ENCODE results near the gene SMTNL2.
A peak's percentile ranks its signal among the peaks of the same experiment; 100 is the strongest.

Gene SMTNL2

DNA sequence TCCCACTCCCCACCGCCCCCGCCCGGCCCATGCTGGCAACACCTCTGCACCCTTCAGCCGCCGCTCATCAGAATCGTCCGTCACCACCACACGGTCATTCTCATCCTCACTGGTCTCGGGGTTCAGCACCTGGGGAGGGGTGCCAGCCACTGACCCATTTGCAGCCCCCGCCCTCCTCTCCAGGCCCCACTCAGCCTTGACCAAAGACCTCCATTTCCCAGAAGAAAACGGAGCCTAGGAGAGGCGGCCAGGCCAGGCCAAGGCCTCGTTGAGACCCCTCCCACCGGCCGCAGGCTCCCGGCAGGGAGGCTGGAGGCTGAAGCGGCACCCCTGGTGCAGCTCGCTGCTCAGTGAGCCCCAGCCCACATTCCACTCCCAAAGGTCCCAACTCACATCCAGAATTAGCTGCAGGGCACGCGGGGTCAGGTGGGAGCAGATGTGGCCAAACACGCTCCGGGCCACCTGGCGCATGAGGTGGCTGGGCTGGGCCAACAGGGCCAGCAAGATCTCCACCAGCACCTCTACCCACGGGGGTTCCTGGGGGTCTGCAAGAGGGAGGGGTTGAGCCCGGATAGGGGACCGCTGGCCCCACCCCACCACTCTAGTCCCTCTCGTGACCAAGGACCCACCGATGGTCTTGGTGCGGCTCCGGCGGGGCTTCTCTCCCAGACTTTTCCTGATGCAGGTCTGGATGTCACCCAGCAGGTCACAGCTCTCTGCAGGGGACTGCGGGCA is 38.9 kb upstream of the SMTNL2 start:
- DNase-seq: no peak

DNA sequence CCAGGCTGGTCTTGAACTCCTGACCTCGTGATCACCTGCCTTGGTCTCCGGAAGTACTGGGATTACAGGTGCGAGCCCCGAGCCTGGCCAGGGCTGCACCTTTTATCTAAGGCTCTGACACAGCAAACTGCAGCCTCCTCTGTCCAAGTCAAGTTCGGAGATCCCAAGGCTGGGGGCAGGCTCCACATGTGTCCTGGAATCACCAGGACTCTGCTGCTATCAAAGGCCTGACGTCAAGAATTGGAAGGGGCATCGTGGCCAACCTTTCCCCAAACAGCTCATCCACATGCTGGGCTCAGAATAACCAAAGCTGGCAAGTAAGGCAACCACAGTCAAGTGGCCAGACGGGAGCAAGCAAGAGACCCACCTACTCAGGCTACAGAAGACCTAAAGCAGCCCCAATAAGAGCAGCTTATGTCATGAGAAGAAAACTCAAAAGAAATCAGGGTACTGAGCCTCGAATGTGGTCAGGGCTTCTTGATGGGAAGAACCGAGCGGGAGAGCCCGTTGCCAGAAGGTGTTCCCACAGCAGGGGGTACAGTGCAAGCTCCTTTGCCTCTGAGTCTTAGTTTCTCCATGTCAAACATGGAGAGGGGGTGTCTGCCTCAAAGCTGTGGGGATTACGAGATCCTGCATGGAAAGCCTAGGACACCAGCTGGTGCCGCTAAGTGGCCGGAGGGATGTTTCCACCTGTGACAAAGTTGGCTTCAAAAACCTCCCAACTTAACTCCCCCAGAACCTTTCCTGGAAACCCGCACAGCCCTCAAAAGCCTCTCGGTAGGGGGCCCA is 37.0 kb upstream of the SMTNL2 start:
- DNase-seq: no peak

DNA sequence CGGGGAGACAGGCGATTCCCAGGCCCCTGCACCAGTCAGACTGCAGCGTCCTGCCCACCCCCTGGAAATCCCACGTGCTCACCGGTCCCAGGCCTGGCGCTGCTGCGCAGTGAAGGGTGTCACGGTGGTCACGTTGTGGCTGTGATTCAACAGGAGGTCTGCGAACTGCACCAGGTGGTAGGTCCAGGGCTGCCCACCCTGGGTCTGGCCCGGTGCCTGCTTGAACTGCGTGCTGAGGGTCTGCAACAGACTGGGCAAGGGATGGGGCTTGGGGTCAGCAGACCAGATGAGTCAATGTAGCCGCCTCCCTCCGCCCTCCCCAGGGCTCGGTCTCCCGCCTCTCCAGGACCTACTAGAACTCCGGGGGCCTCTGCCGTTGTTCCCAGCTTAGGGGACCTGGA is 36.3 kb upstream of the SMTNL2 start:
- DNase-seq: no peak

DNA sequence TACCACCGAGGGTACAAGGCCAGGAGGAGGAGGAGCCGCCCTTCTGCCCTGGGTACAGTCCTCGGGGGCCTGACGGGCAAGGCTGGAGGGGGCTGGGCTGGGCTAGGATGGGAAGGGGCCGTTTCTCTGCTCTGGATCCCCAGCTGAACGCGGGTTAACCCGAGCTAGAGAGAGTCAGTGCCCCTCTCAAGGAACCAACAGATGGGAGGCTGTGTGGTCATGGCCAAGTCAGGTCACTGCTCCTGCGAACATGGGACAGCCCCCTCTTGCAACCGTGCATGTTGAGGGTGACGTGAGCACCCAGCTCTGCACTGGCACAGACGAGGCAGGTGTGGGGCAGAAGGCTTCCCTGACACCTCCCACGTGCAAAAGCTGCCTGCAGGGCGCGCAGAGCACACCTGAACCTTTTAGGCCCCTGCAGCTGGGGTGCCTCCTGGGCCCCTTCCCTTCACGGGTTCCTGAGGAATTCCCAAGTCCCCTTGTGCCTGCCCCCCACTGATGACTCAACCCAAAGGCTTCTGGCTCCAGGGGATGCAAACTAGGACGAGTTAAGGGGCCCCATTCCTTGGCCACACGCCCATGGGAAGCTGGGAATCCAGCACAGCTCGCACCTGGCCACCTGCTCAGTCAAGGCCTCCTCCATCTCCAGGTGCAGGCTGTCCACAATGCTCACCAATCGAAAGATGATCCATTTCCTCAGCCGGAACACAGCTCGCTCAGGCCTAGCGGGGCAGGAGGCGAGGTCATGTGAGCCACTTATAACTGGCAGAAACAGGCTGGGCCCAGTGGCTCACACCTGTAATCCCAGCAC is 35.4 kb upstream of the SMTNL2 start:
- no peak for DNase-seq

DNA sequence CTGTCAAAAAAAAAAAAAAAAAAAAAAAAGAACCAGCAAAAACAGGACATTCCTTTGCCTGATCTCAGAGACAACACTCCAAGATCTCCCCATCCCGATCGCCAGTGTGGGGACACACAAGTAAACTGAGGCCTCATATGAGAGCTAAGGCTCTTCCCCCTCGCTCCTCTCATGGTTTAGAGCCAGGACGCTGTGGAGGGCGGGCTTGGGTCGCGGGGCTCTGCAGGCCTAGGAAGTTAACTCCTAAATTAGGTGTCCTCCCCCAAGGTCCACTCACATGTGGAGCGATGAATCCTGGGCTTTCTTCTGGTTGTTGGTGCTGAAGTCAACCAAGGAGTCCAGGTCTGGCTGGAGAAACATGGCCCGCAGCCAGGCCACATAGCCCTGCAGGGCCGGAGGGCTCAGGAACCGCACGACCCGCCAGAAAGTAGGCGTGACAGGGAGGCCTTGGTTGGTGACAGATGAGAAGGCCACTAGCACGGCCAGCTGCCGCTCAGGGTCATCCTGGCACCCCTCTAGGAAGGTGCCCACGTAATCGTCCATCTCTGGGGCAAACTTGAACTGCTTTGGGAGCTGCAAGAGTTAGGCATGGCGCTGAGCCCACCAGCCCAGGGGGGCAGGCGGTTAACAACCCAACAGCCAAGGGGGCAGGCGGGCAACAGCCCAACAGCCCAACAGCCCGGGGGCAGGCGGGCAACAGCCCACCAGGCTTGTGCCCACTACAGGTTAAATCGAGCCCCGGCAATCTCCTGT is 34.4 kb upstream of the SMTNL2 start:
- DNase-seq: no peak

DNA sequence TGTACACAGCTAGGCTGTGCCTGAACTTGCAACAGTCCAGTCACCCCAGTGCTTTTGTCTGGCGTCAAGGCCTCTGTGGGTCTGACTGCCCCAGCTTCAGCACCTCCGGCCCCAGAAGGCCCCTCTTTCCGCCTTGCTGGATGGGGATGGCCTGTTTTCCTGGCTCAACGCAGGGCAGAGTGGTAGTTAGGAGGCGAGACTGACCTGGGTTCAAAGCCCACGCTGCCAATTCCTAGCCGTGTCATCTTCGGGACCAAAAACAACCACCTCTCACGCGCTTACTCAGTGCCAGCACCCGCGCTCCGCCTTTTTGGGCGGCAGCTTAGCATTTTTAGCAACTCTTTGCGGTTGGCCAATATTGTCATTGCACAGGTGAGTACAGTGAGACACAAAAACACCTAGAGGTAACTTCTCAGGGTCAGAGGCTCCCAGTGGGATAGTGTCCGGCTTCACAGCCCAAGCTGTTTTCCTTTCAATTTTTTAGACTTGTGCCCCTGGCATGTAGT is 33.7 kb upstream of the SMTNL2 start:
- no peak for DNase-seq

DNA sequence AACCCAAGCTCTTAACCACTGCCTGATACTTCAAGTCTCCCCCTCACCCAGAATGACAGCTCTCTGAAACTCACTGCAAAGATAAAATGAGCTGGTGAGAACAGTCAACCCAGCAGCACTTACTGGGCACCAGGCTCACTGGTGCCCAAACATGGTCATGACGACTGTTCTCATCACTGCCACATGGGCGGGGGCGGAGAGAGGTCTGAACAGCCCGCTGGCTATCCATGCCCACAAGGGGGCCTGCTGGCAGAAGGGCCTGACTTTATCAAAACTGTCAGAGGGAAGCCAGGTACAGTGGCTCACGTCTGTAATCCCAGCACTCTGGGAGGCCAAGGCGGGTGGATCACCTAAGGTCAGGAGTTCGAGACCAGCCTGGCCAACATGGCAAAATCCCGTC is 33.2 kb upstream of the SMTNL2 start:
- no peak for DNase-seq

DNA sequence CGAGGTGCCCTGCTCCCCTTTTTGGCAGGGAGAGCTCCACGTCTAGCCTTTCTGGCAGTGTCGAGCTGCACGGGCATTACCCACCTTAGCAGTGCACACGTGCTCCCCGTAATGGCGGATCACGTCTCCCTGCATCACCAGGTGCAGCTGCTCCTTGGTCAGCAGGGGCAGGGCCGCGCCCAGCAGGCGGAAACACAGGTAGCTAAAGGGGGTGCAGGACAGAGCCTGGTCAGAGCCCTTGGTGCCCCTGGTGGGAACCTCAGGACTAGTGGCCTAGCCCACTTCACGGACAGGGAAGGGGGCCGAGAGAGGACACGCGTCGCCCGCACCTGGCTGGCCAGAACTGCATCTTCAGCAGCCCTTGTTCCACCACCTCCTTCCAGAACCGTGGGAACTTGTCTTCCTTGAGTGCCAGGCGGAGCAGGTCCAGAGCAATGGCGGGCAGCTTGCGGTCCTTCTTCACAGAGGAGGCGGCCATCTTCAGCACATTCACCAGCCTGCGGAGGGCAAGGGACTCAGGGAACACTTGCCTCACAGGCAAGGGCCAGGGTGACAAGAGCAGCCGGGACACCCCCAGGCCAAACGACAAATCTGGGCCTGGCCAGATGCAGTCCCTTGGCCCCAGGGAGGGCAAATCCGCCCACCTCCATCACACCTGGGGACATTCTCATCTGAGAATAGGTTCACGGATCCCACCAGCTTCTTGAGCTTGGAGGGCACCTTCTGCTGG is 32.4 kb upstream of the SMTNL2 start:
- DNase-seq: no peak

DNA sequence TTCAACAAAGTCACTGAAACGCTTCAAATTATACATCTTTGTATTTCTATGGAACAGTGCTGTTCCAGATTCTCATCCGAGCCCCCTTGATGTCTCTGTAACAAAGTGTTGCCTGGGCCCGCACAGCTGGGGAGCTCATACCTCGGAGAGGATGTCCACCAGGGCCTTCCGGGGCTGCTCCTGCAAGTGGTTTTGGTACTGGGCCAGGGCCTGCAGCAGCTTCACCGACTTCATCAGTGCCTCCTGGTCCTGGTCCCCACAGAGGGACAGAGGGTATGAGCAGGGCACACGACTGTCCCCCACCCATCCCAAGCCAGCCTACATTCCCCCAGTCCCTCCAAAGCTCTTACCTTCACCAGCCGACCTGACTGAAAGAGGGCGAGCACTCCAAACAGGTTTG is 30.7 kb upstream of the SMTNL2 start:
- no peak for DNase-seq

DNA sequence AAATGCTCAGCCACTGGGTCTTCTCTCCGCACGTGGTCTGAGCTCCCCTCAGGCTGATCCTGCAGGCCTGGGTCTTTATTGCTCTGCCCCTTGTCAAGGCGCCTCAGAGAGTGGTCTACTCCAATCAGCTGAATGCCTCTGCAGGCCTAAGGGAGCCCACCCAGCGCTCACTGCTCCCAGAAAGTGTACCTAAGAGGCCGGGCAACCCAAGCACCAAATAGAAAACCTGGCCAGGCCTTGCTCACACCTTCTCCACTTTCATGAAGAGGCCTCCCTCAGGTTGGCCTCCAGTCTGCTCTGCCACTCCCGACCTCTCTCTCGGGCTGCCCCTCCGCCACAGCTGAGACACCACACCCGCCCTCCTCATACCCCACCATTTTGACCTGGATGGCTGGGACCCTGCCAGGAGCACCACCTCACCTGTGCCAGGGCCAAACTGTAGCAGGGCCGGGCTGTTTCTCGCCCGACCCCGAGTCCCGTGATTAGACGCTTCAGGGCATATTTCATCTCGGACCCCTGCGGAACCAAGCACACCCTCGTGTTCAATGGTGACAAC is 29.8 kb upstream of the SMTNL2 start:
- DNase-seq: no peak

DNA sequence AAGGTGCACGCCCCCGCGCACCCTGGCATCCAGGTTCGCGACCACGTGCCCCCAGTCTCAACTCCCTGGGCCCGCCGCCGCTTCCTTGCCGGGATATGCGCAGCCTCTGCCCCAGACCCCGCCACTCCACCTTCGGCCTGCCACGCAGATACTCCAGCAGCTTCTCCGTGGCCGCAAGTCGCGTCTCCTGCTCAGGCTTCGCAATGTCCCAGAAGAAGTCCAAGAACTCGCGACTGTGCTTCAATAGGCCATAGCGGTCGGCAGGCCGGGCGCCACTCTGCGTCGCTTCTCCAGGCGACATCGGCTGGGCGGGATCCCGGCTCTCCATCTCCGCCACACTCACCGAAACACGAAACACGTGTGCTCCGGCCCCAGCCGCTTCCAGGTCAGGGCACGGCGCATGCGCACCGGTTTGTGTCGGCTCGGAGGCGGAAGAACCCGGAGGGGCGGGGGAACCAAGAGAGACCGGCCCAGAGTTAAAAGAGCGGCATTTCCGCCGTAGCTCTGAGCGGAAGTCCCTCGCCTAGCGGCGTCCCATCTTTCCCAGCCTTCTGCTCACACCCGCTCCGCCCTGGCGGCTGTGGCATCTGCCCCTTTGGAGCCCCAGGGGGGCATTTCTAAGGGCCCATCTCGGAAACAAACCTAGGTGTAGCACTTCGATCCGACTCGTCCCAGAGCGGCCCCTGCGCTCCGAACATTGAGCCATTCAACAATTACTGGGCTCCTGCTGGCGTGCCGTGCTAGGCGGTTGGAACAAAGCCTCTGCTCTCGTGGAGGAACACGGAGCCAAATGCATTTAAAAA is 29.1 kb upstream of the SMTNL2 start, which contains the start of gene MYBBP1A:
Gene MYBBP1A (minus strand): TSS at position 388 of the 803 bp plus-strand sequence. CDS start 60 bp downstream, at position 328.
- DNase-seq: peak; percentile 85 to 89

DNA sequence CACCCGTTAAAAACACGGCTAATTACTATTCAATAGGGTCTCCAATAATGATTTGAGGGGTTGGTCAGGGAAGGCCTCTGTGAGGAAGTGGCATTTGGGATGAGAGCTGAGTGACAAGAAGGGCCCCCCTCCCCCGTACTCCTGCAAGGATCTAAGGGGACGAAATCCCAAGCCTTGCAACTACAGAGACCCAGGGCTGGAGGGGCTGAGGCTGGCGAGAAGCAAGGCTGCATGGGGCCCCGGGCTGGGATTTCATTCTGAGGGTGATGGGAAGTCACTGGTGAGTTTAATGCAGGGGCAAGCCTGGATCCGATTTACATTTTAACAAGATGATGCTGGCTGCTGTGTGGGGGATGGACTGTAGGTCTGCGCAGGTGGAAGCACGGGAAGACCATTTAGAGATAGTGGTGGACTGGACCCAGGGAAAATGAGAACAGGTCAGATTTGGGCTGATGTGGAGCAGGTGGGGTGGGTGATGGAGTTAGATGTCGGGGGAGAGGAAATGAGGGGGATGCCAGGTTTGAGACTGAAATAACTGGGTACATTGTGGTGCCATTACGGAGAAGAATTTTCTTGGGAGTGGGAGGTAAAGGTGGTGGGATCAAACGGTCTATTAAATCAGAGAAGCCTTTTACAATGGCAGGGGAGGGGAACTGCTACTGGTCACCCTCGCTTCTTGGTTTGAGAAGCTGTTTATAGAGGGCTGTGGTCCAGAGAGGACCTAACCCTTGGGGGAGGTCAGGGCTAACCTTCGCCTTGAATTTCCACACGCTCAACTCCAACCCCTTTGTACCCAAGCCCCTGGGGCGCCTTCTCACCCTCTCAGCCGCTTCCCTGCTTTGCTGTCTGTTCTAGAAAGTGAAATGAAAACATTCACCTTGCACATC is 28.2 kb upstream of the SMTNL2 start:
- DNase-seq: no peak

DNA sequence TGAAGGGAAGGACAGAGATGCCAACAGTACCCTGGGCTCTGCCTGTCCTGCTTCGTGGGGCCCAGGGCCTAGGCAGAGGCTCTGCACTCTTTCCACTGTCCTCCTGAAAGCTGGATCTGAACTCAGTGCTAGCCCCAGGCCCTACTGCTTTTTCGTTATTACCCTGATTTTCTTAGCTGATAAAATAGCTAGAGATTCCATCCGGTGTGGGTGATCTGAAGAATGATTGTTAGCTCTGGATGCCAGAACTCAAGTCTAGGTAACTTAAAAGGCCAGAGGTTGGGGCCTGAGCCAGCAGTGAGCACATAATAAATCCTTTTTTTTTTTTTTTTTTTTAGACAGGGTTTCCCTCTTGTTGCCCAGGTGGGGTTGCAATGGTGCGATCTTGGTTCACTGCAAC is 27.3 kb upstream of the SMTNL2 start:
- no peak for DNase-seq

DNA sequence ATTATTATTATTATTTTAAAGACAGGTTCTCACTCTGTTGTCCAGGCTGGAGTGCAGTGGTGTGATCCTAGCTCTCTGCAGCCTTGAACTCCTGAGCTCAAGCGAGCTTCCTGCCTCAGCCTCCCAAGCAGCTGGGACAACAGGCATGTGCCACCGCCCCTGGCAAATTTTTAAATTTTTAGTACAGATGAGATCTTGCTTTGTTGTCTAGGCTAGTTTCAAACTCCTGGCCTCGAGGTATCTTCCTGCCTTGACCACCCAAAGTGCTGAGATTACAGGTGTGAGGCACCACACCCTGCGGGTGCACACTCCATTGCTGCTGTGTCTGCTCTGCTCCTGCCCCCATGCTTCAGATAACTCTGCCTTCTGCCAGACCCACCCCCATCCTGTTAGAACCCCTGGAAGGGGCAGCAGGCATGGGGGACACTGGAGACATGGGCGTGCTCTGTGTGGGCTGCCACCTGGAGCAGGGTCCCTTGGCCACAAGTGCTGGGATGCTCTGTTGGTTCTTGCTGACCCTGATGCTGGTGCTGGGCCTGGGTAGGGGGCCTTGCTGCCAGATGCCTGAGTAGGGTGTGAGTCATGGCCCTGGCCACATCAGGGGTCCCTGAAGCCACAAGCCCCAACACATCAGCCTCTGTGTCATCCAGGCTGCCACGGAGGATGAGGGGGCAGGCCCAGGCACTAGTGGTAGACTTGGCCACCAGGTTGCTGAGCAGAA is 26.5 kb upstream of the SMTNL2 start:
- no peak for DNase-seq

DNA sequence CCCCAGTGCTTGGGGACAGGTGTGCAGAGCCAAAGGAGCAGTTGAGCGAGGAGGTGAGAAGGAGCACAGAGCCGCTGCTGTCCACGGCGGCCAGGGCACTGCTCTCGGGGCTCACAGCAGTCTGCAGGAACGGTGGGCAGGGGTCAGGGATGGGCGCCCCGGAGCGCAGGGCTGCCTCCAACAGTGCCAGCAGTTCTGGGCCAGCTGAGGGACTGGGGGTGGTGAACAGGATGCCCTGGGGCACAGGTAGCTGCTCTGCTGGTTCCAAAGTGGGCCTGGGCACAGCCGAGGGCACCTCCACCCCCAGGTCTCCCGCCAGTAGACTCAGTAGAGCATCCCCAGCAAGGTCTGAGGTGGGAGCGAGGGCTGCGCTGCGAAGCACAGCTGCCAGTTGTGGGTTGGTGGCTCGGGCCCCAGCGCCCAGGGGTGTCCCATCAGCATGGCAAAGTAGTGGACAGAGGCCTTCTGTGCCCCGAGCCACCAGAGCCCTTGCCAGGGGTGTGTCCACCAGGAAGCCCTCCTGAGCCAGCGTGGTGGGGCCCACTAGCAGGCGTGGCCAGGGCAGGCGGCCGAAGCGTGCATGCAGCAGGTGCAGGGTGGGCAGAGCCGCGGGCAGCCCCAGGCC is 25.9 kb upstream of the SMTNL2 start:
- no peak for DNase-seq

DNA sequence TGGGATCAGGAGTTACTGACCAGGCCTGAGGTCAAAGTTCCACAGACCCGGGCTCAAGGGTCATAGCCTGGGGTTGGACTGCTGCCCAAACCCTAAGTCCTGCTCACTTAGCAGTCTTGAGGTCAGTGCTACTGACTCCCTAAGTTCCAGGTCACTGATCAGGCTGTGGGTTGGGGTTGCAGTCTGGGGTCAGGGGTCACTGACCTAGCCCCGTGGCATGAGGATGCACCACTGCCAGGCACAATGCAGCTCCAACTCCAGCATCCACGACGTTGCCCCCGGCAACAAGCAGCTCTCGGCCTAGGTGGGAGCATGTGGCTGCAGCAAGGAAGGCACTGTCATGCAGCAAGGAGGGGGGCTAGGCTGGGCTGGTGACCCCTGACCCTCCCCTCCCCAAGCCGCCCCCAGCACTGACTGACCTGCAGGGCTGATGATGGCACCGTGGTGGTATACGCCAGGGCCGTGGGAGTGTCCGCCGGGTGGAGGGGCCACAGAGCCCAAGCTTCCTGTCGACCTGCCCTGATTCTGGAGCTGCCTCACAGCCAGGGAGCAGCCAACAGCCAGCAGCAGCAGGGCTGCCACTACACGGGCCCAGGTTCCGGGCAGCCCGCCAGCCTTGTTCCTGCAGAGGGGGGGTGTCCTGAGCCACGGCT is 25.1 kb upstream of the SMTNL2 start:
- no peak for DNase-seq

DNA sequence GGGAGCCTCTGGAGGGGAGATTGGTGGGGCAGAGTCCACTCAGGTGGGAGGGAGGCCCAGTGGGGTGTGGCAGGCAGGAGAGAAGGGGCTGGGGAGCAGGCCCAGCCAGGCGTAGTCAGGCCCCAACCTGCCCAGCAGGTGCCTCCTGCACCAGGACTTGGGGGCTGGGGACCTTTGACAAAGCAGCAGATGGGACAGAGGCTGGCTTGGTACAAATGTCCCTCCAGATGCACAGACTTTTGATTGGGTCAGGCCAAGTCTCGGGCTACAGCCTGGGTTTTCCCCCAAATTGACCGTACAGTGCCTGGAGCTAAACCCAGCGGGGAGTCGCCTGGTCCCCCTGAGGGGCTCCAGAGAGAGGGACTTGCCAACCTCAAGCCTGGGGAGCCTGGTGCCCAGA is 24.4 kb upstream of the SMTNL2 start:
- DNase-seq: no peak

DNA sequence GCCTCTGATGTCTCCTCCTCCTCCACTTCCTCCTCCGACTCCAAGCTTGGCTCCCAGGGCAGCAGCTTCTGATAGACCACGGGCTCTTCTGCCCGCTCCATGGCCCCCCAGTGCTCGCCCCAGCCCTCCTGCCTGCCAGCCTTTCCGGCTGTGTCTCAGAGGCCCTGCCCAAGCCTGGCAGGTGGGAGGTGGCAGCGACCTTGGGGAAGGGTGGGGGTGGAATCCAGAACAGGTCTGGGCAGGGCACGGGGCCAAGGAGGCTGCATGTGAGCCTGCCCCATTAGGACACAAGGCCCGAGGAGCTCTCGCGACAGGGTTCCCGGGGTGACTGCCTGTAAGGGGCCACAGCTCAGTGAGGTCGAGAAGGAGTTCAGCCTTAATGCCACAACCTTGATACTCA is 23.9 kb upstream of the SMTNL2 start, which contains the start of gene GGT6:
Gene GGT6 (minus strand): TSS at position 157 of the 400 bp plus-strand sequence. CDS start 56 bp downstream, at position 101.
- no peak for DNase-seq
